MM.1S (cell line): ENCODE measurements around the gene TNFRSF12A.

Experiments
- CTCF ChIP-seq: fragments of 300-600 bp; sonication (generic); IDR thresholded peaks from 2 replicates; pipeline ENCODE4 v1.5.1; 2016; ENCODE audit warnings: antibody characterized with exemption, low read length, mixed read lengths
- EZH2 ChIP-seq: fragments of 300-600 bp; sonication (generic); optimal IDR thresholded peaks from 2 replicates; pipeline ENCODE3; 2017; ENCODE audit warnings: low read depth, mild to moderate bottlenecking, antibody characterized with exemption, low read length, mixed read lengths

GRCh38 chr16:3027489-3027795 is 7.3 kb downstream of the TNFRSF12A start:
- TF ChIP-seq CTCF (no peak), EZH2 (no peak)
